Glutamatergic neuron (in vitro differentiated cells): ENCODE data around the gene VIP. TPM values are rescaled to one million over a fixed set of nuclear protein-coding genes. Genes with fewer than 3 reads are reported as not detected.
"Not testable (repeated sequence)": the region's sequence is repeated elsewhere in the genome, so short reads cannot be mapped to it uniquely, and the experiment has no call there.

Experiments
- DNase-seq: peaks from one replicate; pipeline ENCODE4 v3.0.0; 2022
- H3K27ac Mint-ChIP-seq: one replicate; pipeline ENCODE4 v1.8.0; 2020; ENCODE audit warnings: mild to moderate bottlenecking, mixed read lengths, inconsistent platforms; ENCODE audit not compliant: unreplicated experiment
- H3K27me3 Mint-ChIP-seq: one replicate; pipeline ENCODE4 v1.8.0; 2020; ENCODE audit warnings: mild to moderate bottlenecking, moderate library complexity, mixed read lengths, inconsistent platforms; ENCODE audit not compliant: unreplicated experiment
- H3K36me3 Mint-ChIP-seq: one replicate; pipeline ENCODE4 v1.8.0; 2020; ENCODE audit warnings: mild to moderate bottlenecking, mixed read lengths, inconsistent platforms; ENCODE audit not compliant: unreplicated experiment
- H3K4me1 Mint-ChIP-seq: one replicate; pipeline ENCODE4 v1.8.0; 2020; ENCODE audit warnings: mild to moderate bottlenecking, low read depth, mixed read lengths, inconsistent platforms; ENCODE audit not compliant: unreplicated experiment
- H3K4me3 Mint-ChIP-seq: one replicate; pipeline ENCODE4 v1.8.0; 2020; ENCODE audit warnings: mild to moderate bottlenecking, mixed read lengths, inconsistent platforms; ENCODE audit not compliant: unreplicated experiment
- H3K9me3 Mint-ChIP-seq: one replicate; pipeline ENCODE4 v1.8.0; 2020; ENCODE audit warnings: mild to moderate bottlenecking, moderate library complexity, mixed read lengths, inconsistent platforms; ENCODE audit not compliant: unreplicated experiment
- long read RNA-seq: library from polyadenylated mRNA; unstranded; transcript quantifications from one replicate; pipeline ENCODE4 v2.0.0, GENCODE V29; 2020; ENCODE audit not compliant: unreplicated experiment
- total RNA-seq: library from RNA; stranded (reverse); fragmentation: NEBNext Ultra II Directional; extraction: Animal tissue kit (Norgen Biotek cat#: 25700); gene quantifications from one replicate; pipeline ENCODE4 v1.2.1, GENCODE V29; 2021; ENCODE audit not compliant: unreplicated experiment
- TF ChIP-seq, protein P1 (sequence below): fragments of 200-600 bp; sonication (generic); IDR thresholded peaks from one replicate; pipeline ENCODE4 v1.5.0; 2021; ENCODE audit not compliant: partially characterized antibody, unreplicated experiment

VIP gene
- not detected for total RNA-seq
- long read RNA-seq, result 0 reads

DNA sequence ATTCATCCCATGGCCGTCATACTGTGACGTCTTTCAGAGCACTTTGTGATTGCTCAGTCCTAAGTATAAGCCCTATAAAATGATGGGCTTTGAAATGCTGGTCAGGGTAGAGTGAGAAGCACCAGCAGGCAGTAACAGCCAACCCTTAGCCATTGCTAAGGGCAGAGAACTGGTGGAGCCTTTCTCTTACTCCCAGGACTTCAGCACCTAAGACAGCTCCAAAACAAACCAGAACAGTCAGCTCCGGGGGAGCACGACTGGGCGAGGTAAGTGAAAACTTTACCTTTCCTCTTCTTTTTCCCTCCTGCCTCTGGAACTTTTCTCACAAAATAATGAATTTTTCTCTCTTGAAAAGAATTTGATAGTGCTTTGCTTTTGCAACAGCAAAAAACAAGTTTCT, at the start of gene VIP:
Gene VIP, plus strand, starts transcription at position 104 of the 400 bp plus-strand sequence. CDS start 1,381 bp downstream, outside the sequence.
- Mint-ChIP-seq H3K36me3 (no peaks in the 10 kb centered on the region), H3K27me3 (no peaks in the 10 kb centered on the region), H3K27ac (no peak within 1 kb of the TSS), H3K4me1 (no peaks in the 10 kb centered on the region), H3K4me3 (no peak within 1 kb of the TSS), H3K9me3 (no peaks in the 10 kb centered on the region)
- TF ChIP-seq, protein P1, sequence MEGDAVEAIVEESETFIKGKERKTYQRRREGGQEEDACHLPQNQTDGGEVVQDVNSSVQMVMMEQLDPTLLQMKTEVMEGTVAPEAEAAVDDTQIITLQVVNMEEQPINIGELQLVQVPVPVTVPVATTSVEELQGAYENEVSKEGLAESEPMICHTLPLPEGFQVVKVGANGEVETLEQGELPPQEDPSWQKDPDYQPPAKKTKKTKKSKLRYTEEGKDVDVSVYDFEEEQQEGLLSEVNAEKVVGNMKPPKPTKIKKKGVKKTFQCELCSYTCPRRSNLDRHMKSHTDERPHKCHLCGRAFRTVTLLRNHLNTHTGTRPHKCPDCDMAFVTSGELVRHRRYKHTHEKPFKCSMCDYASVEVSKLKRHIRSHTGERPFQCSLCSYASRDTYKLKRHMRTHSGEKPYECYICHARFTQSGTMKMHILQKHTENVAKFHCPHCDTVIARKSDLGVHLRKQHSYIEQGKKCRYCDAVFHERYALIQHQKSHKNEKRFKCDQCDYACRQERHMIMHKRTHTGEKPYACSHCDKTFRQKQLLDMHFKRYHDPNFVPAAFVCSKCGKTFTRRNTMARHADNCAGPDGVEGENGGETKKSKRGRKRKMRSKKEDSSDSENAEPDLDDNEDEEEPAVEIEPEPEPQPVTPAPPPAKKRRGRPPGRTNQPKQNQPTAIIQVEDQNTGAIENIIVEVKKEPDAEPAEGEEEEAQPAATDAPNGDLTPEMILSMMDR, result no peak
- DNase-seq, result no peak

- no peak overlapping the region for H3K27ac Mint-ChIP-seq
- no peaks in the 10 kb centered on the region for H3K27me3 Mint-ChIP-seq
- H3K36me3 Mint-ChIP-seq, result no peaks in the 10 kb centered on the region
- no peak for DNase-seq
- peaks cover 11% of the 10 kb centered on the region for H3K4me1 Mint-ChIP-seq
- TF ChIP-seq, protein P1, result no peak
- no peaks in the 10 kb centered on the region for H3K9me3 Mint-ChIP-seq
- H3K4me3 Mint-ChIP-seq, result peak overlapping the region; percentile 4
Measured at GRCh38 chr6:152701081-152701862, 49.3 kb upstream of the VIP start.

GRCh38 chr6:152701863-152702401, 48.7 kb upstream of the VIP start:
- Mint-ChIP-seq H3K4me3 (peak overlapping the region; percentile 4), H3K4me1 (peaks cover 11% of the 10 kb centered on the region), H3K27ac (no peak overlapping the region), H3K36me3 (no peaks in the 10 kb centered on the region), H3K9me3 (no peaks in the 10 kb centered on the region), H3K27me3 (no peaks in the 10 kb centered on the region)
- TF ChIP-seq, protein P1, result no peak
- no peak for DNase-seq

DNA sequence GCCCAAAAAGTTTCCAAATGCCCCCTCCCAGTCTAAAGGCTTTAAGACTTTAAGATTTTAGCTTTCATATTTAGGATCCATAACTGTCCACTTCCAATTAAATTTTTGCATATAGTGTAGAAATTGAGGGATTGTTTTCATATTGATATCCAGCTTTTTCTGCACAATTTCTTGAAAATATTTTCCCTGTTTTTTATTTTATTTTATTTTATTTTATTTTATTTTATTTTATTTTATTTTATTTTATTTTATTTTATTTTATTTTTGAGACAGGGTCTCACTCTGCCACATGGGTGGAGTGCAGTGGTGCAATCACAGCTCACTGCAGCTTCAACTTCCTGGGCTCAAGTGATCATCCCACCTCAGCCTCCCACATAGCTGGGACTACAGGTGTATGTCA, 46.8 kb upstream of the VIP start:
- DNase-seq, H3K9me3 Mint-ChIP-seq, H3K27me3 Mint-ChIP-seq, H3K27ac Mint-ChIP-seq, H3K36me3 Mint-ChIP-seq, H3K4me3 Mint-ChIP-seq: not testable (repeated sequence)
- peaks cover 11% of the 10 kb centered on the region for H3K4me1 Mint-ChIP-seq

GRCh38 chr6:152705327-152705726, 45.3 kb upstream of the VIP start:
- Mint-ChIP-seq H3K36me3 (no peaks in the 10 kb centered on the region), H3K9me3 (no peaks in the 10 kb centered on the region), H3K4me3 (no peak overlapping the region), H3K27ac (no peak overlapping the region), H3K27me3 (no peaks in the 10 kb centered on the region), H3K4me1 (peaks cover 11% of the 10 kb centered on the region)
- TF ChIP-seq, protein P1, result no peak
- no peak for DNase-seq
